ENCODE data around the gene FARP1. TPM values are rescaled to one million over a fixed set of nuclear protein-coding genes. Genes with fewer than 3 reads are reported as not detected.
A peak's percentile ranks its signal among the peaks of the same experiment; 100 is the strongest.

Gene FARP1
- total RNA-seq, 2 donors from 2014 or later, result 23.7 to 26.3 TPM

GRCh38 chr13:98240135-98240534 is 97.2 kb downstream of the FARP1 start:
- intact Hi-C loops (cut with DNase I), result no loop called here
- ATAC-seq (no peak), DNase-seq (no peak)

- ATAC-seq, result no peak
- intact Hi-C loops (cut with DNase I), result no loop called here
- DNase-seq, result no peak
These were observed 98.1 kb downstream of the FARP1 start for GRCh38 chr13:98240974-98241373.

- ATAC-seq (no peak), DNase-seq (no peak)
- intact Hi-C loops (cut with DNase I), result no loop called here
These were observed 99.1 kb downstream of the FARP1 start for GRCh38 chr13:98241976-98242375.

GRCh38 chr13:98242403-98242802 is 99.5 kb downstream of the FARP1 start:
- DNase-seq (no peak), ATAC-seq (no peak)
- intact Hi-C loops (cut with DNase I), result no loop called here

GRCh38 chr13:98243929-98244272 is 101.0 kb downstream of the FARP1 start:
- no peak for ATAC-seq
- intact Hi-C loops (cut with DNase I), result no loop called here
- DNase-seq, result no peak

- intact Hi-C loops (cut with DNase I), result no loop called here
- DNase-seq (no peak), ATAC-seq (no peak)
These were observed 103.8 kb downstream of the FARP1 start for GRCh38 chr13:98246538-98247172.

- intact Hi-C loops (cut with DNase I), result no loop called here
- DNase-seq, result no peak
- ATAC-seq, result no peak
These were observed 108.8 kb downstream of the FARP1 start for GRCh38 chr13:98251708-98252107.

- peak; percentile 34 for ATAC-seq
- intact Hi-C loops (cut with DNase I), result no loop called here
These were observed 110.1 kb downstream of the FARP1 start for GRCh38 chr13:98252931-98253470.

GRCh38 chr13:98253526-98253925 is 110.6 kb downstream of the FARP1 start:
- intact Hi-C loops (cut with DNase I), result no loop called here
- DNase-seq (no peak), ATAC-seq (no peak)

More at GRCh38 chr13:98252931-98253470, 110.1 kb downstream of the FARP1 start:
- no peak for DNase-seq

GRCh38 chr13:98254513-98254912 is 111.6 kb downstream of the FARP1 start:
- ATAC-seq (no peak), DNase-seq (no peak)
- intact Hi-C loops (cut with DNase I), result no loop called here

- ATAC-seq, result no peak
- intact Hi-C loops (cut with DNase I), result no loop called here
- DNase-seq, result no peak
These were observed 115.3 kb downstream of the FARP1 start for GRCh38 chr13:98258226-98258625.

- peak in 1 of 2 donors; percentile 30 for ATAC-seq
- no peak for DNase-seq
- intact Hi-C loops (cut with DNase I), result no loop called here
These were observed 117.7 kb downstream of the FARP1 start for GRCh38 chr13:98260357-98261164.

- ATAC-seq (no peak), DNase-seq (no peak)
- intact Hi-C loops (cut with DNase I), result no loop called here
These were observed 118.3 kb downstream of the FARP1 start for GRCh38 chr13:98261165-98261702.

GRCh38 chr13:98262292-98262691 is 119.4 kb downstream of the FARP1 start:
- DNase-seq, result no peak
- intact Hi-C loops (cut with DNase I), result no loop called here
- no peak for ATAC-seq

GRCh38 chr13:98263841-98264240 is 120.9 kb downstream of the FARP1 start:
- ATAC-seq, result no peak
- DNase-seq, result no peak
- intact Hi-C loops (cut with DNase I), result no loop called here

GRCh38 chr13:98264877-98265276 is 122.0 kb downstream of the FARP1 start:
- intact Hi-C loops (cut with DNase I), result no loop called here
- ATAC-seq (no peak), DNase-seq (no peak)

- intact Hi-C loops (cut with DNase I), result no loop called here
- ATAC-seq (peak; percentile 34 to 54), DNase-seq (no peak)
These were observed 123.0 kb downstream of the FARP1 start for GRCh38 chr13:98265692-98266551.

GRCh38 chr13:98267080-98267912 is 124.4 kb downstream of the FARP1 start:
- intact Hi-C loops (cut with DNase I), result no loop called here
- peak; percentile 65 to 78 for ATAC-seq
- no peak for DNase-seq

- intact Hi-C loops (cut with DNase I), result no loop called here
- no peak for DNase-seq
- no peak for ATAC-seq
These were observed 126.5 kb downstream of the FARP1 start for GRCh38 chr13:98269386-98269785.
